ENCODE data around the gene ITM2A. TPM values are rescaled to one million over a fixed set of nuclear protein-coding genes. Genes with fewer than 3 reads are reported as not detected.

The ITM2A gene
- total RNA-seq, 1 donor from 2014 or later = not detected

GRCh38 chrX:79365591-79365990, 1.5 kb downstream of the ITM2A start:
- Mint-ChIP-seq H3K9me3 (ENCODE audit: low read depth) (peaks cover 6% of the 10 kb centered on the region), H3K27ac (ENCODE audit: unreplicated experiment) (no peak overlapping the region), H3K4me1 (ENCODE audit: low read depth) (peaks cover 10% of the 10 kb centered on the region), H3K4me3 (ENCODE audit: unreplicated experiment) (no peak overlapping the region), H3K36me3 (ENCODE audit: low read depth) (no peaks in the 10 kb centered on the region), H3K27me3 (ENCODE audit: low read depth) (no peaks in the 10 kb centered on the region)
- DNase-seq (ENCODE audit: low spot score) = no peak
- TF ChIP-seq CTCF (IDR thresholded peaks at IDR 0.05) = no peak

GRCh38 chrX:79364306-79364705, 2.8 kb downstream of the ITM2A start:
- H3K27me3 Mint-ChIP-seq (ENCODE audit: low read depth) = no peaks in the 10 kb centered on the region
- peaks cover 10% of the 10 kb centered on the region for H3K4me1 Mint-ChIP-seq (ENCODE audit: low read depth)
- H3K36me3 Mint-ChIP-seq (ENCODE audit: low read depth) = no peaks in the 10 kb centered on the region
- peaks cover 3% of the 10 kb centered on the region for H3K9me3 Mint-ChIP-seq (ENCODE audit: low read depth)
- TF ChIP-seq CTCF (IDR thresholded peaks at IDR 0.05) = no peak
- no peak overlapping the region for H3K27ac Mint-ChIP-seq (ENCODE audit: unreplicated experiment)
- DNase-seq (ENCODE audit: low spot score) = no peak
- H3K4me3 Mint-ChIP-seq (ENCODE audit: unreplicated experiment) = no peak overlapping the region

GRCh38 chrX:79361192-79361870, 5.8 kb downstream of the ITM2A start:
- H3K4me1 Mint-ChIP-seq (ENCODE audit: low read depth) = peaks cover 2% of the 10 kb centered on the region
- H3K9me3 Mint-ChIP-seq (ENCODE audit: low read depth) = peaks cover 6% of the 10 kb centered on the region

GRCh38 chrX:79336869-79337815, 30.0 kb downstream of the ITM2A start:
- no peak overlapping the region for H3K27ac Mint-ChIP-seq (ENCODE audit: unreplicated experiment)
- no peaks in the 10 kb centered on the region for H3K4me1 Mint-ChIP-seq (ENCODE audit: low read depth)
- peaks cover 10% of the 10 kb centered on the region for H3K9me3 Mint-ChIP-seq (ENCODE audit: low read depth)
- no peak for TF ChIP-seq CTCF (IDR thresholded peaks at IDR 0.05)
- H3K36me3 Mint-ChIP-seq (ENCODE audit: low read depth) = no peaks in the 10 kb centered on the region
- H3K4me3 Mint-ChIP-seq (ENCODE audit: unreplicated experiment) = no peak overlapping the region
- H3K27me3 Mint-ChIP-seq (ENCODE audit: low read depth) = no peaks in the 10 kb centered on the region
- no peak for DNase-seq (ENCODE audit: low spot score)

More at GRCh38 chrX:79361192-79361870, 5.8 kb downstream of the ITM2A start:
- no peak for TF ChIP-seq CTCF (IDR thresholded peaks at IDR 0.05)
- no peak for DNase-seq (ENCODE audit: low spot score)
- H3K27me3 Mint-ChIP-seq (ENCODE audit: low read depth) = no peaks in the 10 kb centered on the region
- H3K27ac Mint-ChIP-seq (ENCODE audit: unreplicated experiment) = peak overlapping the region; percentile 34
- H3K4me3 Mint-ChIP-seq (ENCODE audit: unreplicated experiment) = no peak overlapping the region
- H3K36me3 Mint-ChIP-seq (ENCODE audit: low read depth) = no peaks in the 10 kb centered on the region

- Mint-ChIP-seq H3K9me3 (ENCODE audit: low read depth) (peaks cover 3% of the 10 kb centered on the region), H3K4me3 (ENCODE audit: unreplicated experiment) (no peak overlapping the region), H3K36me3 (ENCODE audit: low read depth) (no peaks in the 10 kb centered on the region), H3K27ac (ENCODE audit: unreplicated experiment) (no peak overlapping the region), H3K4me1 (ENCODE audit: low read depth) (no peaks in the 10 kb centered on the region), H3K27me3 (ENCODE audit: low read depth) (no peaks in the 10 kb centered on the region)
- DNase-seq (ENCODE audit: low spot score) = no peak
- TF ChIP-seq CTCF (IDR thresholded peaks at IDR 0.05) = no peak
Observed at GRCh38 chrX:79330022-79330421, 37.1 kb downstream of the ITM2A start.
